ENCODE results near the gene LMNTD1. TPM values are rescaled to one million over a fixed set of nuclear protein-coding genes. Genes with fewer than 3 reads are reported as not detected.

The LMNTD1 gene
- polyA plus RNA-seq, 1 donor from 2014 or later: not detected

GRCh38 chr12:25573346-25573745 is 20.3 kb upstream of the LMNTD1 start:
- H3K9me3 Mint-ChIP-seq: peaks cover 0 to under 1% (median 0%) of the 10 kb centered on the region in 3 donors
- H3K4me1 Mint-ChIP-seq: no peaks in the 10 kb centered on the region
- H3K4me3 Mint-ChIP-seq: no peak overlapping the region

GRCh38 chr12:25570418-25570817 is 17.3 kb upstream of the LMNTD1 start:
- Mint-ChIP-seq H3K36me3 (no peaks in the 10 kb centered on the region), H3K27me3 (peaks cover 8% of the 10 kb centered on the region), H3K27ac (no peak overlapping the region), H3K4me3 (no peak overlapping the region), H3K9me3 (peaks cover 0 to 2% (median 2%) of the 10 kb centered on the region in 3 donors), H3K4me1 (no peaks in the 10 kb centered on the region)

More at GRCh38 chr12:25573346-25573745, 20.3 kb upstream of the LMNTD1 start:
- H3K27me3 Mint-ChIP-seq: peaks cover 8% of the 10 kb centered on the region
- H3K36me3 Mint-ChIP-seq: no peaks in the 10 kb centered on the region
- no peak overlapping the region for H3K27ac Mint-ChIP-seq

DNA sequence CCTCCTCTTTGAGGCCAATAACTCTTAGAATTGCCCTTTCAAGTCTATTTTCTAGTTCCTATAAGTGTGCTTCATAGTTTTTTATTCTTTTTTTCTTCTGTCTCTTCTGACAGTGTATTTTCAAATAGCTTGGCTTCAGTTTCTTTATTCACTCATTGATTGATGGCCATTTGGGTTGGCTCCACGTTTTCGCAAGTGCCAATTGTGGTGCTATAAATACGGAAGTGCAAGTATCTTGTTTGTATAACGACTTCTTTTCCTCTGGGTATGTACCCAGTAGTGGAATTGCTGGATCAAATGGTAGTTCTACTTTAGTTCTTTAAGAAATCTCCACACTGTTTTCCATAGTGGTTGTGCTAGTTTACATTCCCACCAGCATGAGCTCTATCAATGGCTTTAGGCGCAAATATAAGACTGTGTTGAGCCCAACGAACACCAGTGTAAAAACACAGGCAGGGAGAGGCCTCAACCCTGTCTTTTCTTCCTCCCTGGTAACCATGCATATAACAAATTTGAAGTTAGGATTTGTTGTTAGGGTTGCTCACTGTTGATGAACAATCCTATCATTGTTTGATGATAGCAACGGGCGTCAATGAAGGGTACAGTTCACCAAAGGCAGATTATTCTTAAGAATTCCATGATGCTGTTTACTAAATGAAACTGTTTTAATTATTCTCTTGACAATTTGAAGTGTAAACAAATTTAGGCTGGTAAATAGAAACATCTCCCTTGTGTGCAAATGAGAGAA is 13.3 kb upstream of the LMNTD1 start:
- Mint-ChIP-seq H3K27me3 (peaks cover 8% of the 10 kb centered on the region), H3K9me3 (peaks cover 0 to 2% (median 2%) of the 10 kb centered on the region in 3 donors), H3K36me3 (no peaks in the 10 kb centered on the region), H3K4me3 (no peak overlapping the region), H3K27ac (no peak overlapping the region), H3K4me1 (no peaks in the 10 kb centered on the region)

GRCh38 chr12:25558586-25558985 is 5.5 kb upstream of the LMNTD1 start:
- peaks cover 8% of the 10 kb centered on the region for H3K27me3 Mint-ChIP-seq
- H3K36me3 Mint-ChIP-seq: no peaks in the 10 kb centered on the region
- peaks cover 0 to 2% (median 1%) of the 10 kb centered on the region in 3 donors for H3K4me1 Mint-ChIP-seq
- no peak overlapping the region for H3K4me3 Mint-ChIP-seq
- no peak overlapping the region for H3K27ac Mint-ChIP-seq
- H3K9me3 Mint-ChIP-seq: peaks cover 0 to 3% (median 0%) of the 10 kb centered on the region in 3 donors

- H3K9me3 Mint-ChIP-seq: peaks cover 0 to 3% (median 0%) of the 10 kb centered on the region in 3 donors
- H3K4me3 Mint-ChIP-seq: no peak overlapping the region
- H3K36me3 Mint-ChIP-seq: no peaks in the 10 kb centered on the region
- H3K4me1 Mint-ChIP-seq: peaks cover 0 to 2% (median 1%) of the 10 kb centered on the region in 3 donors
- H3K27me3 Mint-ChIP-seq: peaks cover 8% of the 10 kb centered on the region
- H3K27ac Mint-ChIP-seq: no peak overlapping the region
Observed at GRCh38 chr12:25557830-25558436, 4.8 kb upstream of the LMNTD1 start.

- Mint-ChIP-seq H3K27ac (no peak overlapping the region), H3K4me3 (no peak overlapping the region), H3K27me3 (peaks cover 16% of the 10 kb centered on the region), H3K9me3 (peaks cover 0 to 3% (median 1%) of the 10 kb centered on the region in 3 donors), H3K4me1 (peaks cover 0 to 2% (median 1%) of the 10 kb centered on the region in 3 donors), H3K36me3 (no peaks in the 10 kb centered on the region)
Observed at GRCh38 chr12:25556153-25556552, 3.1 kb upstream of the LMNTD1 start.

- H3K4me3 Mint-ChIP-seq: no peak overlapping the region
- H3K27ac Mint-ChIP-seq: no peak overlapping the region
- H3K9me3 Mint-ChIP-seq: peaks cover 0 to 1% (median 0%) of the 10 kb centered on the region in 3 donors
- no peaks in the 10 kb centered on the region for H3K36me3 Mint-ChIP-seq
- peaks cover 18% of the 10 kb centered on the region for H3K27me3 Mint-ChIP-seq
- peaks cover 0 to 2% (median under 1%) of the 10 kb centered on the region in 3 donors for H3K4me1 Mint-ChIP-seq
Observed at GRCh38 chr12:25552681-25553080, 402 bp downstream of the LMNTD1 start.

- no peak overlapping the region for H3K4me3 Mint-ChIP-seq
- peaks cover 21% of the 10 kb centered on the region for H3K27me3 Mint-ChIP-seq
- peaks cover 0 to 1% (median 0%) of the 10 kb centered on the region in 3 donors for H3K9me3 Mint-ChIP-seq
- no peaks in the 10 kb centered on the region for H3K36me3 Mint-ChIP-seq
- H3K27ac Mint-ChIP-seq: no peak overlapping the region
- no peaks in the 10 kb centered on the region for H3K4me1 Mint-ChIP-seq
Observed at GRCh38 chr12:25550186-25550585, 2.9 kb downstream of the LMNTD1 start.

DNA sequence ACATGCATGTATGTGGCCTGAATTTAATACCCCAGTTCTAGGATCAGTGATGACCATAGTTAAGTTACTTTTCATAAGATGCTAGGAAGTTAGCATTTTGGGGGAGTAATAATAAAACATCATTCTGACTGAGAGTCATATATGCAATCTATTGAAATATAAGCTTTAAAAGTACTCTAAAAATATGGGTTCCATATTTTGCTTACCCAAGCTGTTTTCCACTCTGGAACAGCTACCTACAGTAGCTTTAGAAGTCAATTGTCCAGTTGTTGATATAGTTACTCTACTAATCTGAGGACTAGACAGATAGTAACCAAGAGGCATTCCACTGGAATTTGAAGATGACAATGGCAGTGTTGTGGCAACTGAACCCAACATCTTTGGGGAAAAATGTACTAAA is 4.0 kb downstream of the LMNTD1 start:
- Mint-ChIP-seq H3K4me1 (no peaks in the 10 kb centered on the region), H3K27ac (peak overlapping the region in 1 of 3 donors; percentile 28), H3K9me3 (peaks cover 0 to 6% (median 0%) of the 10 kb centered on the region in 3 donors), H3K4me3 (no peak overlapping the region), H3K36me3 (no peaks in the 10 kb centered on the region), H3K27me3 (peaks cover 18% of the 10 kb centered on the region)

DNA sequence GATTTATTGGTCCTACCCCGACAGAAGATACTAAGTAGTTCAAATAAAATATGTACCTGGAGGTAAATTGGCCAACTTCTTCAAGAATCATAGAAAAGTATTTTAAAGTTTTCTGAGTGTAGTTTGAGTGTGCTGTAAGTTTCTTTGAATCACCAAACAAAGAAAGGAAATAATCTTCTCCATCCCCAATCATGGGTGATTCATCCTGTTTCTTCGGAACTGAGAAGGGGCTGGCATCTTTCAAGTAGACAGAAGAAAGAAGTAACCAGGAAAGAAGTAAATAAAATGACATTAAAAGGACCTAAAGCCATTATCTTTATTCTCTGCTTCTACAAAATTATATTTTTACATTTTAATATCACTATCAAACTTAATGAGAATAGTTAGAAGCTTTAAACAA is 6.8 kb downstream of the LMNTD1 start:
- Mint-ChIP-seq H3K4me1 (no peaks in the 10 kb centered on the region), H3K27ac (no peak overlapping the region), H3K36me3 (no peaks in the 10 kb centered on the region), H3K9me3 (peaks cover 0 to 5% (median 0%) of the 10 kb centered on the region in 3 donors), H3K4me3 (no peak overlapping the region), H3K27me3 (peaks cover 8% of the 10 kb centered on the region)

DNA sequence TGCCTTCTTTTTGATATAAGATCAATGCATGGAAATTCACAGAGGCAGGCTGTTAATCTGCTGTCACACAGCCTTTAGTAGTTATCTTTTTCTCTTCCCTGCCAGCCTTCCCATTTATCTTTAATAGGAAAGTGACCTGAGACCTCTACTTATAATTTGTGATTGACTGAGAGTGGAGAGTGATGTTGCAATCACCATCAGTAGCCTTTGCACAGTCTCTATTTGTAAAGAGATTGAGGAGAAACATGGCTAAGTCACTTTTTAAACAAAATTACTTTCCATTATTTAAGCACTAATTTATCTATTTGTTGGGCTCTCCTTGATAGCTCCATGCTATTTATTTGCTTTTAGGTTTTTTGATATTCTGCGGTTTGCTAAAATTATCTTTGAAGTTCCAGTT is 19.9 kb downstream of the LMNTD1 start:
- H3K27me3 Mint-ChIP-seq: peaks cover 11% of the 10 kb centered on the region
- no peak overlapping the region for H3K4me3 Mint-ChIP-seq
- no peak overlapping the region for H3K27ac Mint-ChIP-seq
- no peaks in the 10 kb centered on the region for H3K4me1 Mint-ChIP-seq
- H3K9me3 Mint-ChIP-seq: peaks cover 0 to 5% (median 0%) of the 10 kb centered on the region in 3 donors
- H3K36me3 Mint-ChIP-seq: no peaks in the 10 kb centered on the region

DNA sequence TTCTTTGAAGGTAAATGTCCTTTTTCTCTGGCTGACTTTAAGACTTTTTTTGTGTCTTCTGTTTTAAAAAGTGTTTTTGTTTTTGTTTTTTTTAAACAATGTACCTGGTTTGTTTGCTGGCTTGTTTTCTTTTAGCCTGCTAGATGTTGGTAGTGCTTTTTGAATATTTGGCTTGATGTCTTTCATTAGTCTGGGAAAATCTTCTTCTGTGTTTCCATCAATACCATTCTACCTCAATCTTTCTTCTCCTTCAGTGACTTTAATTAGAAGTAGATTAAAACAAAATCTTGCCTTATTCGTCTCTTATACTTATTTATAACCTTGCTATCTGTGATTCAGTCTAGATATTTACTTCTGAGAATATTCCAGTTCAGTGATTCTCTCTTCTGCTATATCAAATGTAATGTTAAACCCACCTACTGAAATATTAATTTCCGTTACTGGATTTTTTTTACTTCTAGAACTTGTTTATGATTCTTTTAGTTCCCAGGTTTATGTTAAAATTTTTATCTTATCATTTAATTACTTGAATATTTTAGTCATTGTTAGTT is 21.5 kb downstream of the LMNTD1 start:
- Mint-ChIP-seq H3K27ac (no peak overlapping the region), H3K36me3 (no peaks in the 10 kb centered on the region), H3K27me3 (peaks cover 11% of the 10 kb centered on the region), H3K4me3 (no peak overlapping the region), H3K9me3 (peaks cover 0 to 5% (median 0%) of the 10 kb centered on the region in 3 donors), H3K4me1 (no peaks in the 10 kb centered on the region)

- H3K36me3 Mint-ChIP-seq: no peaks in the 10 kb centered on the region
- no peak overlapping the region for H3K27ac Mint-ChIP-seq
- H3K4me1 Mint-ChIP-seq: no peaks in the 10 kb centered on the region
- peaks cover 8% of the 10 kb centered on the region for H3K27me3 Mint-ChIP-seq
- no peak overlapping the region for H3K4me3 Mint-ChIP-seq
- H3K9me3 Mint-ChIP-seq: peaks cover 0 to 5% (median 0%) of the 10 kb centered on the region in 3 donors
Observed at GRCh38 chr12:25529738-25530137, 23.3 kb downstream of the LMNTD1 start.

DNA sequence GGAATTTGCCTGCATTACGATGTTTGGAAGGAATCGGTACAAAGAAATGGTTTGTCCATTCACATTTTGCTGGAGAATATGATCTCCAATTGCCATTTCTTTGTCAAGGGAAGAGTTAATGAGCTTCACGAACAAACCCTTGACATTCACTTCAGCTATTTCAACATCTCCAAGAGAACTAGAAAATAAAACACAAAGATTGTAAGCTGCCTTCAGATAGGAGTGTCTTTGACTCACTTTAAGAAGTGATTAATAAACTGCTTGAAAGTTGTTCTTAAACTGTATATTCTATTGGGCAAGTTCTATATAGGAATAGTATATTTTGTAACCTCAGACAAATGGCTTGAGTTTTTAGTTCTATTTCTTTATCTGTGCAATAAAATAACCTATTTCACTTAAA is 26.3 kb downstream of the LMNTD1 start:
- no peak overlapping the region for H3K4me3 Mint-ChIP-seq
- peaks cover 0 to 3% (median 2%) of the 10 kb centered on the region in 3 donors for H3K9me3 Mint-ChIP-seq
- no peaks in the 10 kb centered on the region for H3K36me3 Mint-ChIP-seq
- no peak overlapping the region for H3K27ac Mint-ChIP-seq
- H3K4me1 Mint-ChIP-seq: no peaks in the 10 kb centered on the region
- H3K27me3 Mint-ChIP-seq: no peaks in the 10 kb centered on the region

DNA sequence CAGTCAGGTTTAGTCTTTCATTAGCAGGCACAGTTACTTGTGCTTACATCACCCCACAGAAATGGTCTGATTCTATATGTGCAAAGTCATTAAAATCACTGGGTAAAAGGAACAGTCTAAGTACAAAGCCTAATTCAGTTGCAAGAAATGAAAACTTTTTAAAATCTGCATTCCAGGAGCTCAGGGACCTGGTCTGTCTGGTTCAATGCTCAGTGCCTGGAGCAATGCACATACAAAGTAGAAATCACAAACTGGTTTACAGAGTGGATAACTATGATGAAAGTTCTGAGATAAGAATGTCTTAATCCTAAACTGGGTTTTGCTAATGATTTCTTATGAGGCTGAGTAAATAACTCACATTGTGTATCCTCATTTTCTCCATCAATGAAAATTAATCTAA is 28.7 kb downstream of the LMNTD1 start:
- no peak overlapping the region for H3K27ac Mint-ChIP-seq
- no peak overlapping the region for H3K4me3 Mint-ChIP-seq
- H3K36me3 Mint-ChIP-seq: no peaks in the 10 kb centered on the region
- peaks cover 3% of the 10 kb centered on the region for H3K27me3 Mint-ChIP-seq
- H3K9me3 Mint-ChIP-seq: peaks cover 0 to 2% (median 0%) of the 10 kb centered on the region in 3 donors
- H3K4me1 Mint-ChIP-seq: no peaks in the 10 kb centered on the region

All from IgD-negative memory B cell (primary cell).